Spleen (tissue), 11 donors: ENCODE data around the gene MAP4K4. TPM values are rescaled to one million over a fixed set of nuclear protein-coding genes. Genes with fewer than 3 reads are reported as not detected.

Experiments
- DNase-seq: peaks from one replicate; pipeline ENCODE4 v3.0.0-alpha.2; 2020
- H3K27ac ChIP-seq, 8 donors: fragments of 200-600 bp; sonication (generic) in 7 of 8; 1 replicate in 4 of 8; 2 replicates in 4 of 8; pipeline versions ENCODE4 v1.5.0 to v1.8.0; 2016 to 2021; ENCODE audit warnings: inconsistent platforms in 4 of 8, mild to moderate bottlenecking in 4 of 8, moderate library complexity in 1 of 8
- H3K27me3 ChIP-seq, 7 donors: fragments of 200-600 bp; sonication (generic) in 6 of 7; replicated peaks in 1 of 7; 1 replicate in 4 of 7; 2 replicates in 3 of 7; pipeline versions ENCODE4 v1.5.0 to v1.8.0; 2016 to 2021; ENCODE audit warnings: inconsistent platforms in 3 of 7, mild to moderate bottlenecking in 1 of 7
- H3K36me3 ChIP-seq, 6 donors: fragments of 200-600 bp; sonication (generic) in 5 of 6; 1 replicate in 4 of 6; 2 replicates in 2 of 6; pipeline versions ENCODE4 v1.5.0 to v1.8.0; 2016 to 2021; ENCODE audit warnings: inconsistent platforms in 2 of 6
- H3K4me1 ChIP-seq, 6 donors: fragments of 200-600 bp; sonication (generic) in 5 of 6; 1 replicate in 3 of 6; 2 replicates in 3 of 6; pipeline versions ENCODE4 v1.5.0 to v1.8.0; 2016 to 2021; ENCODE audit warnings: inconsistent platforms in 3 of 6
- H3K4me3 ChIP-seq, 8 donors: fragments of 200-600 bp; sonication (generic) in 7 of 8; 1 replicate in 4 of 8; 2 replicates in 4 of 8; pipeline versions ENCODE4 v1.5.0 to v1.8.0; 2016 to 2021; ENCODE audit warnings: inconsistent platforms in 4 of 8, mild to moderate bottlenecking in 4 of 8, moderate library complexity in 2 of 8
- H3K9me3 ChIP-seq, 8 donors: fragments of 200-600 bp; sonication (generic) in 7 of 8; 1 replicate in 4 of 8; 2 replicates in 4 of 8; pipeline versions ENCODE4 v1.5.0 to v1.8.0; 2016 to 2021; ENCODE audit warnings: inconsistent platforms in 4 of 8
- CTCF ChIP-seq, 11 experiments: fragments of 200-600 bp in 7 of 11; fragments of 450-650 bp in 4 of 11; sonication (generic) in 4 of 11; IDR thresholded peaks in 8 of 11; conservative IDR thresholded peaks in 3 of 11; 1 replicate in 7 of 11; 2 replicates in 4 of 11; pipeline versions ENCODE4 v1.4.0 to v1.8.0; 2016 to 2021; ENCODE audit warnings: antibody characterized with exemption in 11 of 11, inconsistent platforms in 4 of 11, mild to moderate bottlenecking in 1 of 11
- POLR2A ChIP-seq, 3 donors: fragments of 450-650 bp; IDR thresholded peaks; one replicate each; pipeline ENCODE4 v1.5.1; 2017; ENCODE audit warnings: antibody characterized with exemption in 3 of 3, mild to moderate bottlenecking in 1 of 3
- POLR2AphosphoS5 ChIP-seq, 3 donors: sonication (generic); formaldehyde crosslinking; IDR thresholded peaks; one replicate each; pipeline ENCODE4 v1.5.1; 2017; ENCODE audit warnings: antibody characterized with exemption in 3 of 3
- WGBS, 5 donors: extraction: QIAGEN DNeasy Blood & Tissue Kit in 3 of 5; methylation state at CpG; one replicate each; pipeline versions ENCODE4 v1.1.5 to v1.1.7; 2013 to 2018; 5-methylcytosine and 5-hydroxymethylcytosine counted together
- intact Hi-C: fragments of 100-400 bp; cut with DNase I; formaldehyde crosslinking; loops from one replicate; pipeline ENCODE4 v1.15.0; 2023; ENCODE audit warnings: low total_unique reads
- polyA plus RNA-seq, 3 donors: library from polyadenylated mRNA; stranded (reverse); fragments of 200-250 nt; gene quantifications; one replicate each; pipeline ENCODE4 v1.2.1, GENCODE V29; 2013
- total RNA-seq, 7 donors: library from RNA; depleted of rRNA in 3 of 7; stranded (reverse); fragments of >200 nt in 3 of 7; fragmentation: NEBNext Ultra II Directional in 4 of 7; extraction: Animal tissue kit (Norgen Biotek cat#: 25700) in 4 of 7; gene quantifications; one replicate each; pipeline versions ENCODE4 v1.1.0 to v1.2.1, GENCODE V29; 2016 to 2021
- donor health status: healthy with polysubstance abuse.
- donor health status: DM: no; HTN: no; CAD: no; lungs with moderate emphysema.
- donor health status: DM: no; HTN: no; CAD: no.
- donor health status: Bipolar disorder and iron deficiency.
- donor health status: healthy.
- donor health status: DM: no; HTN: no; CAD: no.
- donor health status: DM: yes; HTN: yes; CAD: no.

MAP4K4 gene
- total and polyA plus RNA-seq, 10 donors = 16.7 to 108 (median 71.7) TPM

GRCh38 chr2:101899871-101900270 lies 202.4 kb downstream of the MAP4K4 start:
- DNase-seq = no peak
- peak overlapping the region in 1 of 8 donors; percentile 56 for H3K27ac ChIP-seq
- no peak overlapping the region for H3K4me3 ChIP-seq
- H3K9me3 ChIP-seq = peaks cover 0 to 21% (median 10%) of the 10 kb centered on the region in 8 donors
- WGBS, 5 donors = 75 to 91% (median 79%) methylated on average over 1 of the region's 1 CpG
- intact Hi-C loops = no loop called here
- peaks cover 0 to 2% (median 0%) of the 10 kb centered on the region in 6 donors for H3K36me3 ChIP-seq
- no peak for TF ChIP-seq CTCF (IDR thresholded peaks at IDR 0.05 in 8 of 11, conservative IDR thresholded peaks at IDR 0.05 in 3 of 11)
- TF ChIP-seq POLR2A (IDR thresholded peaks at IDR 0.05) = no peak
- TF ChIP-seq POLR2AphosphoS5 (IDR thresholded peaks at IDR 0.05) = no peak
- no peaks in the 10 kb centered on the region for H3K27me3 ChIP-seq
- H3K4me1 ChIP-seq = peaks cover 0 to 20% (median 0%) of the 10 kb centered on the region in 6 donors

- H3K9me3 ChIP-seq = peaks cover 0 to 25% (median 15%) of the 10 kb centered on the region in 8 donors
- no peaks in the 10 kb centered on the region for H3K36me3 ChIP-seq
- intact Hi-C loops = no loop called here
- TF ChIP-seq CTCF (IDR thresholded peaks at IDR 0.05 in 8 of 11, conservative IDR thresholded peaks at IDR 0.05 in 3 of 11) = no peak
- TF ChIP-seq POLR2A (IDR thresholded peaks at IDR 0.05) = no peak
- TF ChIP-seq POLR2AphosphoS5 (IDR thresholded peaks at IDR 0.05) = peak in 2 of 3 donors; percentile 25 to 55
- no peak for DNase-seq
- H3K27ac ChIP-seq = peak overlapping the region in 1 of 8 donors; percentile 56
- H3K4me1 ChIP-seq = peaks cover 0 to 20% (median 0%) of the 10 kb centered on the region in 6 donors
- no peak overlapping the region for H3K4me3 ChIP-seq
- 70 to 78% (median 77%) methylated on average over 9 of the region's 9 CpGs for WGBS, 5 donors
- no peaks in the 10 kb centered on the region for H3K27me3 ChIP-seq
Observed at GRCh38 chr2:101900375-101900774, 202.9 kb downstream of the MAP4K4 start.

GRCh38 chr2:101901241-101901640 lies 203.7 kb downstream of the MAP4K4 start:
- intact Hi-C loops = no loop called here
- Histone ChIP-seq H3K4me1 (peaks cover 0 to 20% (median 0%) of the 10 kb centered on the region in 6 donors), H3K27me3 (peaks cover 0 to 3% (median 0%) of the 10 kb centered on the region in 7 donors), H3K27ac (peak overlapping the region in 1 of 8 donors; percentile 56), H3K4me3 (no peak overlapping the region), H3K36me3 (no peaks in the 10 kb centered on the region), H3K9me3 (peaks cover 0 to 34% (median 23%) of the 10 kb centered on the region in 8 donors)
- DNase-seq = no peak
- 92 to 97% (median 94%) methylated on average over 2 of the region's 2 CpGs for WGBS, 5 donors
- no peak for TF ChIP-seq POLR2AphosphoS5 (IDR thresholded peaks at IDR 0.05)
- no peak for TF ChIP-seq CTCF (IDR thresholded peaks at IDR 0.05 in 8 of 11, conservative IDR thresholded peaks at IDR 0.05 in 3 of 11)
- no peak for TF ChIP-seq POLR2A (IDR thresholded peaks at IDR 0.05)

- H3K9me3 ChIP-seq = peaks cover 0 to 42% (median 31%) of the 10 kb centered on the region in 8 donors
- H3K36me3 ChIP-seq = no peaks in the 10 kb centered on the region
- H3K4me3 ChIP-seq = no peak overlapping the region
- H3K27me3 ChIP-seq = peaks cover 0 to 3% (median 0%) of the 10 kb centered on the region in 7 donors
- no peak overlapping the region for H3K27ac ChIP-seq
- peaks cover 0 to 17% (median 0%) of the 10 kb centered on the region in 6 donors for H3K4me1 ChIP-seq
- no peak for TF ChIP-seq CTCF (IDR thresholded peaks at IDR 0.05 in 8 of 11, conservative IDR thresholded peaks at IDR 0.05 in 3 of 11)
- TF ChIP-seq POLR2AphosphoS5 (IDR thresholded peaks at IDR 0.05) = no peak
- TF ChIP-seq POLR2A (IDR thresholded peaks at IDR 0.05) = no peak
- no peak for DNase-seq
- intact Hi-C loops = no loop called here
- 93 to 98% (median 93%) methylated on average over 2 of the region's 2 CpGs for WGBS, 5 donors
Observed at GRCh38 chr2:101902169-101902568, 204.7 kb downstream of the MAP4K4 start.
